B cell (primary cell): Measurements from ENCODE around the gene TOP2B.

Experiments
- EZH2 ChIP-seq: IDR thresholded peaks from 2 replicates; pipeline ENCODE4 v1.6.1; 2012; ENCODE audit warnings: borderline replicate concordance, low read depth, mild to moderate bottlenecking, moderate library complexity, low read length; ENCODE audit not compliant: insufficient read depth, poor library complexity, severe bottlenecking
- TF ChIP-seq, protein P1 (sequence below): fragments of 200-600 bp; IDR thresholded peaks from one replicate; pipeline ENCODE4 v1.8.0; 2022; ENCODE audit warnings: antibody characterized with exemption, mild to moderate bottlenecking

- TF ChIP-seq, protein P1, sequence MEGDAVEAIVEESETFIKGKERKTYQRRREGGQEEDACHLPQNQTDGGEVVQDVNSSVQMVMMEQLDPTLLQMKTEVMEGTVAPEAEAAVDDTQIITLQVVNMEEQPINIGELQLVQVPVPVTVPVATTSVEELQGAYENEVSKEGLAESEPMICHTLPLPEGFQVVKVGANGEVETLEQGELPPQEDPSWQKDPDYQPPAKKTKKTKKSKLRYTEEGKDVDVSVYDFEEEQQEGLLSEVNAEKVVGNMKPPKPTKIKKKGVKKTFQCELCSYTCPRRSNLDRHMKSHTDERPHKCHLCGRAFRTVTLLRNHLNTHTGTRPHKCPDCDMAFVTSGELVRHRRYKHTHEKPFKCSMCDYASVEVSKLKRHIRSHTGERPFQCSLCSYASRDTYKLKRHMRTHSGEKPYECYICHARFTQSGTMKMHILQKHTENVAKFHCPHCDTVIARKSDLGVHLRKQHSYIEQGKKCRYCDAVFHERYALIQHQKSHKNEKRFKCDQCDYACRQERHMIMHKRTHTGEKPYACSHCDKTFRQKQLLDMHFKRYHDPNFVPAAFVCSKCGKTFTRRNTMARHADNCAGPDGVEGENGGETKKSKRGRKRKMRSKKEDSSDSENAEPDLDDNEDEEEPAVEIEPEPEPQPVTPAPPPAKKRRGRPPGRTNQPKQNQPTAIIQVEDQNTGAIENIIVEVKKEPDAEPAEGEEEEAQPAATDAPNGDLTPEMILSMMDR, result no peak
- no peak for TF ChIP-seq EZH2
These were observed 891 bp upstream of the TOP2B start for GRCh38 chr3:25665315-25666280.
